ENCODE data around the gene CANX.
"Not testable (repeated sequence)": the region's sequence is repeated elsewhere in the genome, so short reads cannot be mapped to it uniquely, and the experiment has no call there.

The CANX gene, protein sequence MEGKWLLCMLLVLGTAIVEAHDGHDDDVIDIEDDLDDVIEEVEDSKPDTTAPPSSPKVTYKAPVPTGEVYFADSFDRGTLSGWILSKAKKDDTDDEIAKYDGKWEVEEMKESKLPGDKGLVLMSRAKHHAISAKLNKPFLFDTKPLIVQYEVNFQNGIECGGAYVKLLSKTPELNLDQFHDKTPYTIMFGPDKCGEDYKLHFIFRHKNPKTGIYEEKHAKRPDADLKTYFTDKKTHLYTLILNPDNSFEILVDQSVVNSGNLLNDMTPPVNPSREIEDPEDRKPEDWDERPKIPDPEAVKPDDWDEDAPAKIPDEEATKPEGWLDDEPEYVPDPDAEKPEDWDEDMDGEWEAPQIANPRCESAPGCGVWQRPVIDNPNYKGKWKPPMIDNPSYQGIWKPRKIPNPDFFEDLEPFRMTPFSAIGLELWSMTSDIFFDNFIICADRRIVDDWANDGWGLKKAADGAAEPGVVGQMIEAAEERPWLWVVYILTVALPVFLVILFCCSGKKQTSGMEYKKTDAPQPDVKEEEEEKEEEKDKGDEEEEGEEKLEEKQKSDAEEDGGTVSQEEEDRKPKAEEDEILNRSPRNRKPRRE

DNA sequence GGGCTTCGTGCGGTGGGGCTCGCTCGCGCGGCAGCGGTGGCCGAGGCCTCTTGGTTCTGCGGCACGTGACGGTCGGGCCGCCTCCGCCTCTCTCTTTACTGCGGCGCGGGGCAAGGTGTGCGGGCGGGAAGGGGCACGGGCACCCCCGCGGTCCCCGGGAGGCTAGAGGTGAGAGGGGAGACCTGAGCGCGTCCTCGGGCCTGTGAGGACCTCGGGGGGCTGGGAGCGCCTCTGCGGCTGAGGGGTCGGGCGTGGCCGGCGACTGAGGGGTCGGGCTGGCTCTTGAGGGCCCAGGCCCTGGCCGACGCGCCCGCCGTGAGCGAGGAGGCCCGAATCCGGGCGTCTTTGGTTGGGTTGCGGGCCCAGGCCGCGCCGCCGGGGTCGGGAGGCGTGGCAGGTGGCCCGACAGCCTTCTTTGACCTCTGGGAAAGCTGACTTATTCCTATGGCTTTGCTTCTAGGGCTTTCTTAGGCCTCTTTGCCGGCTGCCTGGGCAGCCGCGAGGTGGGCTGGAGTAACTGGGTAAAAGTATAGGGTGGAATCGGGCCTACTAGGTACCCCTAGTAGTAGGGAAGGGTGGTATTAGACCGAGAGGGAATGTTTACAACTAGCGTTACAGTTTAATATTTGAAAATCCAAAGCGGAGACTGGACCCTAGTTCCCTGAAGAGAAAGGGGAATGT is at the start of gene CANX:
Gene CANX, plus strand, starts transcription at position 33 of the 681 bp plus-strand sequence. CDS start 6,715 bp downstream, outside the sequence.
- DNase-seq: no peak

DNA sequence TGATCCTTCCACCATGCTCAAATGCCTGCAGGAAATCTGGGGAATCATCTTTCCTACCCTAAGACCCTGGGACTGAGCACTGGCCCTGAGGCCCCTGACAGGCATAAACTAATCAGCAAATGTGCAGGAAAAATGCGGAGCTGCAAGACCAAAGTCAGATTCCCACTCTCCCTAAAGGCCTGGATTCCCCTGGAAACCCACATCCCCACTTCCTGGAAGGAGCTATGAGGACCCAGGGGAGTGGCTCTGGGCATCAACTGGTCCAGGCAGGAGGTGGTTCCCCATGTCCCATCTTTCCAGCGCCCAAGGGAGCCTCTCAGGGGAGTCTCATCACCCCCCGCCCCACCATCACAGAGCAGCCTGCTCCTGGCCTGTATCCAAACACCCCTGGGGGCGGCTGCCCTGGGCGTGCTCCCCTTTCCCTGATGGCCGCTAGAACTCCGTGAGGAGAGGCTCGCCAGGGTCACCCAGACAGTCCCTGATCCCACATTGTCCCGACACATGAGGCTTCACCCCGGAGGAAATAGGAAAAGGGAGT is 49.5 kb upstream of the CANX start:
- DNase-seq: not testable (repeated sequence)

DNA sequence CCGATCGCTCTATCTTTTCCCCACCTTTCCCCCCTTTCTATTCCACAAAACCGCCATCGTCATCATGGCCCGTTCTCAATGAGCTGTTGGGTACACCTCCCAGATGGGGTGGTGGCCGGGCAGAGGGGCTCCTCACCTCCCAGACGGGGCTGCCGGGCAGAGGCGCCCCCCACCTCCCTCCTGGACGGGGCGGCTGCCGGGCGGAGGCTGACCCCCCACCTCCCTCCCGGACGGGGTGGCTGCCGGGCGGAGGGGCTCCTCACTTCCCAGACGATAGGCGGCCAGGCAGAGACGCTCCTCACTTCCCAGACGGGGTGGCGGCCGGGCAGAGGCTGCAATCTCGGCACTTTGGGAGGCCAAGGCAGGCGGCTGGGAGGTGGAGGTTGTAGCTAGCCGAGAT is 48.5 kb upstream of the CANX start:
- DNase-seq: not testable (repeated sequence)

DNA sequence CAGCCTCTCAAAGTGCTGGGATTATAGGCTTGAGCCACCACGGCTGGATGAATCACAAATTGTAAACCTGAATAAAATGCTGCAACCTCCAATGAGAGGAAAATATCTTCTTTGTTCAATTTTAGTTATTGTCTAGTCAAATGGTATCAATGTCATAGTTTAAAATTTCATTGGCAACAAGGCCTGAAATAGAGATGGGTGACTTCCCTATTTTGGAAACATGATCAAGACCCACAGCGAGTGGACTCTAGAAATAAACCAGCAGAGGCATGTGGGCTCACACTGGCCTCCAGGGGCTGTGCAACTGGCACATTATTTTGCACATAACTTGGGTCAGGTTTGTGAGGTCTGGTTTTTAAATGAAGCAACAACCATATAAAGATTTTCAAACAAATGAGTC is 45.6 kb upstream of the CANX start:
- not testable (repeated sequence) for DNase-seq

DNA sequence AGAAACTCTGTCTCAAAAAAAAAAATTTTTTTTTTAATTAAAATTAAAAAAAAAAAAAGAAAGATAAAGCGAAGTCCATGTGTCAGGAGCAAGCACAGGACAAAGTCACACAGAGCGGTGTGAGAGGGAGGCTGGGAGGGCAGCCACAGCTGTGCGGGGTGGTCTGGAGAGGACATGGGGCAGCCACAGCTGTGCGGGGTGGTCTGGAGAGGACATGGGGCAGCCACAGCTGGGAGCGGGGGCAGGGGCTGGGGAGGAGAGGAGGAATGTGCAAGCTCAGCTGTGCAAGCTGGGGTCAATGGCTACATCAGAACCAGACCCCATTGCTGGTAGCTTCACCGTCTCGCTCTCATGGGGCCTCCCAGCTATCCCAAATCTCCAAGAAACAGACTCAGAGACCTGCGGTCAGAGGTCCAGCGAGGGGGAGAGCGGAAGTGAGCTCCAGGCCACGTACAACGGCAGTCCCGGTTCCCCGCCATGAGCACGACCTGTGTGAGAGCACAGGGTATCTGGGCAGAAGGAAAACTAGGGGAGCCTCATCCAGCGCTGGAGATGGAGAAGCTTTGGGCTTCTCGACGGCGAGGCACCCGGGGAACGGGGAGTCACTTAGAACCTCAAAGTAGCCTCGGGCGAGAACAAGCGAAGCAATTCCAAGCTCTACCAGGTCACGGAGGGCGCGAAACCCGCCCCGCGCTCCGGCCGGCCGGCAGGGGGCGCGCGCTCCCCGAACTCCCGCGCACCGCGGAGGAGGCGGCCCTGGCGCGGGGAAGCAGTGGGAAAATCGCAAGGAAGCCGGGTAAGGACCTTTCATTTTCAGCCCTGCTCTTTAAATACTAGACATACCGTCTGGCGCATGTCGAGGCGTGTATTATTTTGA is 41.2 kb upstream of the CANX start:
- DNase-seq: not testable (repeated sequence)

DNA sequence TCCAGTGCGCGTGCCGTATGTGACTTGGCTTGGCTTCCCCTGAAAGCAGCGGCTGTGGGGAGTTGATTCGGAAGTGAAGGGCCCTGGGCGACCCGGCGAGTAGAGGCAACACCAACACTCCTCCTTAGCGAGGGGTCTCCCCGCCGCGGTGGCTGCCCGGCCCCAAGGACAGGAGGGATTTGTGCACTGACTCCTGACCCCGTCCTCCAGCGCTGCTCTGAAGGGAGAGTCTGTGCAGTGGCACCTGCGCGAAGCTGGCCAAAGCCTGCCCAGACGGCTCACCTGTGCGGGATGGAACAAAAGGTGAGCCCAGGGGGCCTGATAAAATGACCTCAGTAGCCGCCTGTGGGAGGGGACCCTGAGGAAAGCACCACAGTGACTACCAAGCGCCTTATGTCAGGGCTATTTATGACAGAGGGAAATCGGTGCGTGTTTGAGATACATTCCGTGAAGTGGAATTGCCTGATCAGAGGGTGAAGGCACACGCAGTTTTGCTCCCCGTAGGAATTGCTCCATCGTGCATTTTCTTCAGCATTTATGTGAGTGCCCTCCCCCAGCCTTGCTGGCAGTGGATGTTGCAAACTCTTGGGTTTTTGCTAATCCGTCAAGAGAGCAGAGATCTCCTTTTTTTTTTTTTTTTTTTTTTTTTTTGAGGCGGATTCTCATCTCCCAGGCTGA is 40.4 kb upstream of the CANX start:
- DNase-seq: peak; percentile 31

DNA sequence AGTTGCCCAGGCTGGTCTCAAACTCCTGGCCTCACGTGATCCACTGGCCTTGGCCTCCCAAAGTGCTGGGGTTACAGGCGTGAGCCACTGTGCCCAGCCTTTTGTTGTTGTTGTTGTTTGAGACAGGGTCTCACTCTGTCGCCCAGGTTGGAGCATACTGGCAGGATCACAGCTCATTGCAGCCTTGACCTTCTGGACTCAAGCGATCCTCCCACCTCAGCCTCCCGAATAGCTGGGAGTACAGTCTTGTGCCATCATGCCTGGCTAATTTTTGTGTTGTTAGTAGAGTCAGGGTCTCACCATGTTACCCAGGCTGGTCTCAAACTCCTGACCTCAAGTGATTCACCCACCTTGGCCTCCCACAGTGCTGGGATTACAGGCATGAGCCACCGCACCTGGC is 37.1 kb upstream of the CANX start:
- DNase-seq: not testable (repeated sequence)

DNA sequence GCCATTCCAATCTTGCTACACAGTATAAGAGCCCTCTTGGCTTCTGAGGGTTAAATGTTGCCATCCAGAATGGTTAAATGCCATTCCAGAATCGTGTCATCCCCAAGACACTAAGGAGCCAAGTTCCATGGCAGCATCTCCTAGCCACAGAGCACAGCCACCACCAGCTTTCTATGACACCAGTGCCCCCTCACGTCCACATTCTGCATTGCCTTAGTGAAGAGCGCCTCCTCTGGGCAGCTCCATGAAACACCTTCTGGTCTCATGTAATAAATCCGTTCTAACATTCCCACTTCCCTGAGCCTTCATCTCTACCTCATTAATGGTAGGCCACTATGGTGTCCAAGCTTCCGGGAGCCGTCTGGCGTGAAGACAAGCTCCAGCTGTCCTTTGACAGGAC is 30.4 kb upstream of the CANX start:
- no peak for DNase-seq

DNA sequence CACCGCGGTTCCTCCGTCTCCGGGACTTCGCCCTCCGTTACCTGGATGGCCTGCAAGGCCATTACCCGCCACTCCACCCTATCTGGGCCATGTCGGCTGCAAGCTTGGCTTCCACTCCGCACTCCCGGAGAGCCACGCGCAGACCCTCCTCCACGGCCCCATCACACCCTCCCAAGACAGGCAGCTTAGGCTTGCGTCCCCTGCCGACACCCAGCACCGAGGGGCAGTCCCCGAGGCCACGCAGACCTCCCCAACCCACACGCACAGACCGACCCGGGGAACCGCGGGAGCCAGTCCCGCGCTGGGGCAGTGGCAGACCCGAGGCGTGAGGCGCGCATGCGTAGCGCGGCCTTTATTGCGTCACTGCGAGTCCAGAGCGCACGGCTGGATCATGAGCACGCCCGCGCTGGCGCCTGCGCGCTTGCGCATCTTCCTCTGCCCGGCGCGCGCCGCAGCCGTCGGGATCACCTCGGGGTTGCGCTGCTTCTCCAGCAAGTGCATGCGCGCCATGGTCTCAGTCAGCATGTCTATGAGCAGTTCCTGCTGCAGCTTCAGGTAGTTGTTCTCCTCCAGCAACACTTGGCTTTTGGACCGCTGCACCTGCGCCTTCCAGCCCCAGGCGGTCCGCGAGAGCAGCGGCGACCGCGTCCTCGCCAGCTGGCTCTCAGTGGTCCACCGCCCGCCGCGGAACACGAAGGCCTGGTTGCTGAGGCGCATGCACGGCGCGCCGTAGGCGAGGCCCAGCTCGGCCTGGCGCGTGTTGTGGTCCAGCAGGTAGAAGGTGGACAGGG is 20.3 kb upstream of the CANX start:
- DNase-seq: peak; percentile 90

DNA sequence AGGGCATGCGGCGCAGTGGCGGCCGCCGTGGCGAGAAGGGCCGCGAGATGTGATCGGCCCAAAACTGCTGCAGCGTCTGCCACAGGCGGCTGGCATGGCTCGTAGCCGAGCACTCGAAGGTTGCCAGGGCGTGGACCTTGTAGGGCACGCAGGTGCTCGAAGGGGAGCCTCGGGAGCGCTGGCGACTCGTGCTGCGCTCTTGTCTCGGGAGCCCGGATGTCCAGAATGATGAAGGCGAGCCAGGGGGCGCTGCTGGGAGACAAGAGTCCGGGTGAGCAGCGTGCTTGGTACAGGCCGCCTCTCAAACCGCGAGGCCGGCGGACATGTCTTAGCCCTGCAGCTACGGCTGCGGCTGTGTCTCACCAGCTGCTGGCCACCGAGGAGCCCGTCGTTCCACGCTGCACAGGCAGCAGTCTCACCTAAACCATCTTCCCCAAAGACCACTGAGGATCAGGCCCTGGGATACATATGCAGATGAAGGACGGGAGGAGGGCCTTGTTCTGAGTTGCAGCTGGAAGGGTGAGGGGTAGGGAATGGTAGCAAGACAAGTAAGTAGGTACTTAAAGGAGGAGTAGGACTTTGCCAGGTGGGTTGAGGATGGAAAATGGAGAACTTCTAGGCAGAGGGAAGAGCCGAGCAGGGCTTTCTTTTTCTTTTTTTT is 19.6 kb upstream of the CANX start:
- DNase-seq: peak; percentile 86

DNA sequence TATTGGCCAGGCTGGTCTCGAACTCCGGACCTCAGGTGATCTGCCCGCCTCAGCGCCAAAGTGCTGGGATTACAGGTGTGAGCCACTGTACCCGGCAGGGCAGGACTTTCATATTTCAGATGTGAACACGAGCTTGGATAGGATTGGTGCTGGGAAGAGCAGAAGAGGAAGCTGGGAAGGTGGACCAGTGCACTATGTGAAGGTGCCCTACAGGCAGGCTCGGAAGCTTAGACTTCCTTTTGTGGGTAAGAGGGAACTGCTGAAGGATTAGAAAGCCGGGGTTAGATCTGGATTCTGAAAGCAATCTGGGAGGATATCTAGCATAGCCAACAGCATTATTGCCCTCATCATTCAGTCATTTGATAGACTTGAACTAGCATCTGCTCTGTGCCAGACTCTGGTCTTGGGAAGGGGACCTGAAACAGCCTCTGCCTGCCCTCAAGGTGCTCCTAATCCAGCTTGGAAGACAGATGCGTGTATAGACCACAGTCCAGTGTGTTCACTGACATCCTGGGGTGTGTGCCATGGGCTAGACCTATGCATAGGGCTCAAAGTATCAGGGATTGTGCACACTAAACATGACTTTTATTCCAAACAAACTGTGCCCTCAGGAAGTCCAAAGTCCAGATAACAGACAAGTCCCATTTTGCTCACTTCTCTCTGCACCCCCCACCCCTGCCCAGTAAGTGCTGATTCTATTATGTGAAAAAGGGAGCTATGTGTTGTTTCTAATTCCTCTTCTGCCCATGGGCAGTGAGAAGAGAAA is 18.6 kb upstream of the CANX start:
- DNase-seq: no peak

DNA sequence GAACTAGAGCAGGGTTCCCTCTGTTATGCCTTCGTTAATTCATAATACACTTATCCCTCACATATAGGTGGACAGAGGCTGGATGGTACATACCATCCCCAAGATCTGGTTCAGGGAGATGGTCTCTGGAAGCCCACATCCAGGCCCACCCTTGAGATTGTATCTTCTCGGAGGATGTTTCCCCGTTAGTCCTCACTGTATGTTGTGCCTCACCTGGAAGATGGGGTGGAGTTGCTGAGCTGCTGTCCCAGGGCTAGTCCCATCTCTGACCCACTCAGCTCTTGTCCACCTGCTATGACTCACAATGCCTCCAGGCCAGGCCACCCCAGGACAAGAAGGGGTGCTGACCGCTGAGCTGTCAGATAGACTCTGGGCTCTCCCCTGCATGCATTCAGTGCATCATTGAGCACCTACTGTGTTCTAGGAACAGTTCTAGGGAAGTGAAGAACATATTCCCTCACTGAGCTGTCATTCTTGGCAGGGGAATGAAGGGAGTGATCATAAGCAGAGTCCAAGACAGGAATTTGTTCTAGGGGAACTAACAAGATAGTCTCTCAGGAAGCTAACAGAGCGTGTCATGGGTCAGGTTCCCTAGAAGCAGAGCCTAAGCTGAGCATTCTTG is 17.9 kb upstream of the CANX start, which contains the start of gene CBY3:
Gene CBY3, minus strand, starts transcription at position 255 of the 622 bp plus-strand sequence. Its CDS starts 116 bp downstream, at position 139.
- DNase-seq: peak; percentile 5

DNA sequence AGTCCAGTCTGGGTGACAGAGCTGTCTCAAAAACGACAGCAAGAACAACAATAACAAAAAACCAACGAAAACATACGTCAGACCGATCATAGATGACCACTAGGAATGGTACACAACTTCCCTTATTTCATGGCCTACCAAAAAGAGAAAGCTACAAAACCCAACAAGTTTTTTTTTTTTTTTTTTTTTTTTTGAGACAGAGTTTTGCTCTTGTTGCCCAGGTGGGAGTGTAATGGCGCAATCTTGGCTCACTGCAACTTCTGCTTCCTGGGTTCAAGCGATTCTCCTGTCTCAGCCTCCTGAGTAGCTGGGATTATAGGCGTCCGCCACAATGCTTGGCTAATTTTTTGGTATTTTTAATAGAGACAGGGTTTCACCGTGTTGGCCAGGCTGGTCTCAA is 9.6 kb upstream of the CANX start:
- DNase-seq: not testable (repeated sequence)

DNA sequence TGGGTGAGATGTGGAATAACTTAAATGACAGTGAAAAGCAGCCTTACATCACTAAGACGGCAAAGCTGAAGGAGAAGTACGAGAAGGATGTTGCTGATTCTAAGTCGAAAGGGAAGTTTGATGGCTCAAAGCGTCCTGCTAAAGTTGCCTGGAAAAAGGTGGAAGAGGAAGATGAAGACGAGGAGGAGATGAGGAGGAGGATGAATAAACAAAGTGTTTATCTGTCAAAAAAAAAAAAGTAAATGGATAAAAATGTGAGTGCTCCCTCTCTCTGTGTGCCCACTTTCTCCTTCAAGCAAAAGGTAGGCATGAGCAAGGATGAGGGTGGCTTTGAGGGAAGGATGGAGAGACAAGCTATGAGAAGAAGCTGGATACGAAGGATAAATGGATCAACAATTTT is 4.2 kb upstream of the CANX start:
- DNase-seq: no peak

DNA sequence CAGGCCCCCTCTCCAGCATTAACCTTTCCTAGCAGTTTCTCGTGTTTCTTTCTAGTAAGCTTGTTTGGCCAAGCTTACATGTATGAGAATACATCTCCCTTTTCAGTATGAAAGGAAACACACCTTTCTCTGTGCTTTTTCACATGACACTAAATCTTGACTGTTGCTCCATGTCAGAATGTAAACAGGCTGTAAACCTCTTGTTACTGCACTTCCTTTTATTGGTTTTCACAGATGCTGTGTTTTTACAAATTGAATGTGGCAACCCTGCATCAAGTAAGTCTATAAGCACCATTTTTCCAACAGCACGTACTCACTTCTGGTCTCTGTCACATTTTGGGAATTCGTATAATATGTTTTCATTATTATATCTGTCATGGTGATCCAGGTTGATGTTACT is 2.2 kb upstream of the CANX start:
- DNase-seq: no peak

DNA sequence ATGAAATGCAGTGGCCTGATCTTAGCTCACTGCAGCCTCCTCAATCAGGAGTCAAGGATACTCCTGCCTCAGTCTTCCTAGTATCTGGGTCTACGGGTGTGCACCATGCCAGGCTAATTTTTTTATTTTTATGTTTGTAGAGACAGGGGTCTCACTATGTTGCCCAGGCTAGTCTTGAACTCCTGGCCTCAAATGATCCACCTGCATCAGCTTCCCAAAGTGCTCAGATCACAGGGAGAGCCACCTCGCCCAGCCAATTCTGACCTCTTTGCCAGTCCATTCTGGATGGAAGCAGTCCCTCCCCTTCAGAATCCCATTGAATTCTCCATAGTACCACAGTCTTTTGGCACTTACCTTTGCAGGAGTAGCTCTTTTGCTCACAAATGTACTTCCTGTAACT is 1.7 kb upstream of the CANX start:
- no peak for DNase-seq

DNA sequence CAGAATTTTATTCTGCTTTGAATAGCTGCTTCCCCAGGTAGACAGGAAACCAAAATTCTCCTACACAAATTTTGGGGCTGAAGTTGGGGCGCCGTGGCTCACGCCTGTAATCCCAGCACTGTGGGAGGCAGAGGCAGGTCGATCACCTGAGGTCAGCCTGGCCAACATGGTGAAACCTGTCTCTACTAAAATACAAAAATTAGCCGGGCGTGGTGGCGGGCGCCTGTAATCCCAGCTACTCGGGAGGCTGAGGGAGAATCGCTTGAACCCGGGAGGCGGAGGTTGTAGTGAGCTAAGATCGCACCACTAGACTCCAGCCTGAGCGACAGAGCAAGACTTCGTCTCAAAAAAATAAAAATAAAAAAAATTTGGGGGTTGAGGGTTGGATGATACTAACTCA is 1.2 kb upstream of the CANX start:
- not testable (repeated sequence) for DNase-seq

DNA sequence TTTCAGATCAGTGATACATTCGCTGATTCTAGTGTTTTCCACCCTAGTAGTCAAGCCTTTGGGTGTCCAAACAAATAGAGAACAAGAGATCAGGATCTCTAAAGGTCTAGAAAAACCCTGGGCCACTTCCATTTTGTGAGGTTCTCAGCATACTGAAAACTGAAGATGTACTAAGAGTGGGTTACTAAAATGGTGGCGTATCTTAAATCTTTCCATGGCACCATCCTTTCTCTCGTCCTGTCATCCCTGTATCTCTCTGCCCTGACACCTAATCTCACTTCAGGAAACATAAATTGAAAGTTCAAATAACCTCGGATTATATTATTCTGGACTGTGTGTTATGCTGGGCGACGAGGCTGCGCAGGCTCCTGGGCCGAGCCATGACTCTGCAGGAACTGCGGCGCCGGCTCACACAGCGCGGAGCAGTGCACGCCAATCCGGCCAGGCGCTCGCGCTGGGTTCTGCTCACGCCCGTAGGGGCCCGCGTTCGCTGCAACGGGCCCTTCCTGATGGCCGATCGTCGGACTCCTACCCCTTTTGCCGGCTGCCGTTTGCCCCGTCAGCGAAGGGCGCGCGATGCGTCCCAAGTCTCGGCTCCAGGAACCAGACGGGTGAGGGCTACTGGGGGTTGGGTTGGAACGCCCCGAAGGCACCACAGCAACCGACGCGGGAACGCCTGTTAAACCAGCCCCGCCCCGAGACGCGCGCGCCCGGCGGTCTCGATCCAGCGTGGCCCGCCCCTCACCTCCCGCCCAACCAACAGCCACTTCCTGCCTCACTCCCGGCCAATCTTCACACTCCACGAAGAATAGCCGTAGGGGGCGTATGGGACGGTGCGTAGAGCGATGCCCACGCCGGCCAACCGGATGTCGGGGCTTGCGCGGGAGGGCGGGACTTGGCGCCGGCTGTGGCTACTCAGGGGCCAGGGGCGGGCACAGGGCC is 503 bp upstream of the CANX start:
- peak; percentile 95 for DNase-seq
